GM12801 (cell line): ENCODE results near the gene FGF1.

Experiments
- CTCF ChIP-seq: IDR thresholded peaks from one replicate; pipeline ENCODE4 v1.5.1; 2011; ENCODE audit warnings: control low read depth; ENCODE audit not compliant: insufficient read length; ENCODE audit errors: extremely low read depth

FGF1 gene

GRCh38 chr5:142617416-142618129 is 68.3 kb downstream of the FGF1 start:
- TF ChIP-seq CTCF, result no peak

GRCh38 chr5:142615948-142616347 is 69.9 kb downstream of the FGF1 start:
- TF ChIP-seq CTCF, result no peak

DNA sequence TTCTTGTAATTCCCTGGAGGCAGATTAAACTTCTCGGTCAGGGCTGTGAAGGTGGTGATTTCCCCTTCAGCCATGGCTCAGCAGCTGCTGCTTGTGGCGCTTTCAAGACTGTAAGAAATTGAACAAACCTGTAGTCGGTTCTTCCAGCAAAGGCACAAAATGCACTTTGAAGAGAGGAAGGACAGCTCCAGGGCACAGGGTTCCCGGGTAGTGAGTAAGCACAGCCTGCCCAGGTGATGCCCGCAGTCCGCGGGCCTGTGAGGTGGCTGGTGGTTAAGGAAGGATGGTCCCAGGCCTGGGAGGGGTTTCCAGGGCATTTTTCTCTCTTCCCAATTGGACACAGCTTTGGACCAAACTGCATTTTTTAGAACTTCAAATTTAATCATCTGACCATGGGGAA is 71.8 kb downstream of the FGF1 start:
- no peak for TF ChIP-seq CTCF

- TF ChIP-seq CTCF, result no peak
Observed at GRCh38 chr5:142613271-142613671, 72.6 kb downstream of the FGF1 start.

DNA sequence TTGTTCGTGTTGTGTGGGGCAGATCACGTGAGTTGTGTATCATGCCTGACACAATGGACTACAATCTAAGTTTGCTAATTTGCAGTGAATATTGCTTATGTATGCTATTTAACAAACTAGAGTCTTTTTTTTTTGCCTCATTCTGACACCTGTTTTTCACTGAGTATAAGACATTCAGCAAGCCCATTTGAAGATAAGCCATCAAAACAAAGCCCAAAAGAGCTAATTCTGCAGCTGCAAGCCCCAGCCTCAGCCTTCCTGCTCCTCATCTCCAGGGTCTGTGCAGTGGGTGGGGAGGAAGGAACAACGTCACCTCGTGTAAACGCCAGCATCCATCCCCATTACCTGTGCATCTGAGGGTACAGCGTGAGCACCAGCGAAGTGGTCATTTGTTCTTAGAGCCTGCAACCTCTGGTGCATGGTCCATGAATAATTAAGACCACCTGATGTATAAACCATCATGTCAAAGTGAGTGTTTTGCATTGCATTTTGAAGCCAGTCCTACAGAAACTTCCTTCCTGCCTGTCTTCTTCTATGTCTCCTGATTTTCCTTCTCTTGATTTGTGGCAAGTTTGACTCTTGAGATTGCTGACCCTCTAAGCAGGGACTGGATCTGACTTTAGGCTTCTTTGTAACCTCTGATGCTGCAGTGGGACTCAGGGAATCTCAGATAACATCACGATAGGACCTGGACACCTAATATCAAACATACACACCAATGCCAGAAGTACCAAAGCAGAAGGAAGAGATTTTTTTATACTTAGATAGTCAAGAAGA is 73.2 kb downstream of the FGF1 start:
- TF ChIP-seq CTCF, result no peak

DNA sequence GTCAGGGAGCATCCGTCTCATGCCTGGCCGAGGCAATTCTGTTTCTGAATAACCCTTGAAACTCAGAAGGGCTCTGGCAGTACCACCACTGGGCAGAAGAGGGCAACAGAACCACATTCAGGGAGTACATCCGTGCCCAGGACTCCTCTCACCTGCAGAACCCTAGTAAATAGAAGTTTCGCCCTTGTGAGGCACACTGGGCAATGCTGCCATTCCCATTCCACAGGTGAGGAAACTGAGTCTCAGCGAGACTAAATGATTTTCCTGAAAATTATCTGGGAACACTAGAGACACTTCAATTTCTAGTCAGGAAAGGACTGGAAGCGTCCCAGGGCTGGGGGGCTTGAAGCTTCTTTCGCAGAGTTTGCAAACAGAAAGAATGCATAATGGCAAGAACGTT is 74.7 kb downstream of the FGF1 start:
- no peak for TF ChIP-seq CTCF

- no peak for TF ChIP-seq CTCF
Observed at GRCh38 chr5:142610176-142611001, 75.5 kb downstream of the FGF1 start.
